ENCODE measurements around the gene TM9SF3. TPM values are rescaled to one million over a fixed set of nuclear protein-coding genes. Genes with fewer than 3 reads are reported as not detected.

Gene TM9SF3
- total RNA-seq, 4 donors from 2014 or later = 52.6 to 65.3 (median 55.6) TPM

DNA sequence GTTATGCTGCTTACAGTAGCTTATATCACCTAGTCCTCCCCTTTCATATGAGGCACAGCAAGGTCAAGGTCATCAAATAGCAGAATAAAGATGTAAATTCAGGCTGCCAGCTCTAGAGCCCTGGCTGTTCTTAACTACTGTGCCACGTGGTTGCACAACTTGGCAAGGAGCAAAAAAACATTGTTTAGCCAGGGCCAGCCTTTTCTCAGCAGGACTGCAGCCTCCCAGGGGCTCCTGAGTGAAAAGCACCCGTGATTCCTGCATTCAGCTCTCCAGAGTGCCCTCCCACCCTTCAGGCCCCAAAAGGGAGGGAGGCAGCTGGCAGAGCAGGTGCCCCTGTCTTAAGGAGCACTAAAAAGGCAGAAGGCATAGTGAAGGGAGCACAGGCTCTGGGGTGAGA lies 31.8 kb upstream of the TM9SF3 start:
- WGBS = 35% methylated on average over 2 of the region's 2 CpGs

GRCh38 chr10:96616961-96617360 lies 30.1 kb upstream of the TM9SF3 start:
- no peak overlapping the region for H3K4me3 ChIP-seq
- no peaks in the 10 kb centered on the region for H3K27me3 ChIP-seq
- peaks cover 16% of the 10 kb centered on the region for H3K4me1 ChIP-seq
- TF ChIP-seq, protein P1, sequence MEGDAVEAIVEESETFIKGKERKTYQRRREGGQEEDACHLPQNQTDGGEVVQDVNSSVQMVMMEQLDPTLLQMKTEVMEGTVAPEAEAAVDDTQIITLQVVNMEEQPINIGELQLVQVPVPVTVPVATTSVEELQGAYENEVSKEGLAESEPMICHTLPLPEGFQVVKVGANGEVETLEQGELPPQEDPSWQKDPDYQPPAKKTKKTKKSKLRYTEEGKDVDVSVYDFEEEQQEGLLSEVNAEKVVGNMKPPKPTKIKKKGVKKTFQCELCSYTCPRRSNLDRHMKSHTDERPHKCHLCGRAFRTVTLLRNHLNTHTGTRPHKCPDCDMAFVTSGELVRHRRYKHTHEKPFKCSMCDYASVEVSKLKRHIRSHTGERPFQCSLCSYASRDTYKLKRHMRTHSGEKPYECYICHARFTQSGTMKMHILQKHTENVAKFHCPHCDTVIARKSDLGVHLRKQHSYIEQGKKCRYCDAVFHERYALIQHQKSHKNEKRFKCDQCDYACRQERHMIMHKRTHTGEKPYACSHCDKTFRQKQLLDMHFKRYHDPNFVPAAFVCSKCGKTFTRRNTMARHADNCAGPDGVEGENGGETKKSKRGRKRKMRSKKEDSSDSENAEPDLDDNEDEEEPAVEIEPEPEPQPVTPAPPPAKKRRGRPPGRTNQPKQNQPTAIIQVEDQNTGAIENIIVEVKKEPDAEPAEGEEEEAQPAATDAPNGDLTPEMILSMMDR (IDR thresholded peaks at IDR 0.05) = no peak
- no peak for TF ChIP-seq POLR2AphosphoS5 (IDR thresholded peaks at IDR 0.05)
- TF ChIP-seq EP300 (IDR thresholded peaks at IDR 0.05) = no peak
- no peak for TF ChIP-seq POLR2A (IDR thresholded peaks at IDR 0.05)
- no peak overlapping the region for H3K27ac ChIP-seq
- H3K9me3 ChIP-seq = no peaks in the 10 kb centered on the region
- DNase-seq (ENCODE audit: low spot score in 2 of 2) = no peak
- WGBS = 91% methylated on average over 4 of the region's 4 CpGs
- H3K36me3 ChIP-seq = no peaks in the 10 kb centered on the region

More for the DNA sequence above, 31.8 kb upstream of the TM9SF3 start:
- H3K4me1 ChIP-seq = peaks cover 16% of the 10 kb centered on the region
- H3K9me3 ChIP-seq = no peaks in the 10 kb centered on the region
- TF ChIP-seq, protein P1 (IDR thresholded peaks at IDR 0.05) = no peak
- TF ChIP-seq POLR2A (IDR thresholded peaks at IDR 0.05) (no peak), EP300 (IDR thresholded peaks at IDR 0.05) (no peak), POLR2AphosphoS5 (IDR thresholded peaks at IDR 0.05) (no peak)
- no peak for DNase-seq (ENCODE audit: low spot score in 2 of 2)
- no peak overlapping the region for H3K27ac ChIP-seq
- no peaks in the 10 kb centered on the region for H3K27me3 ChIP-seq
- H3K4me3 ChIP-seq = no peak overlapping the region
- no peaks in the 10 kb centered on the region for H3K36me3 ChIP-seq

DNA sequence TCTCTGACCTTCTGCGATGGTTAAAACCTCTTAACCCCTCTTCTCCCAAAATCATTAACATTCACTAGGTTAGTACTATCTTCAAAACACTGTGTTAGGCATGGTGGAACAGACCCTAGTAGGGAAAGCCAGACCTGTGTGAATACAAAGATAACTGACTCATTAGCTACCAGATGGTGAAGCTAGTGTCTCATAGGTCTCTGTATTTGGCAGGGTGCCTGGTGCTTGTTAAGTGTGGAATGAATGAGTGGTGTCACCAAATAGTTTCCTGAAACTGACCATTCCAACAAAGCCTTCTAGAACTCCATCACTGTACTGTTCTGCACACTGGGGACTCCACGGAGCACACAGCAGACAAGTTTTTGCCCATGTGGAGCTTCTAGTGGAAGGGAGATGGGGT lies 27.7 kb upstream of the TM9SF3 start:
- no peaks in the 10 kb centered on the region for H3K27me3 ChIP-seq
- no peak overlapping the region for H3K4me3 ChIP-seq
- DNase-seq (ENCODE audit: low spot score in 2 of 2) = no peak
- peaks cover 16% of the 10 kb centered on the region for H3K4me1 ChIP-seq
- TF ChIP-seq, protein P1 (IDR thresholded peaks at IDR 0.05) = no peak
- TF ChIP-seq POLR2AphosphoS5 (IDR thresholded peaks at IDR 0.05) (no peak), EP300 (IDR thresholded peaks at IDR 0.05) (no peak), POLR2A (IDR thresholded peaks at IDR 0.05) (no peak)
- WGBS = 78% methylated on average over 2 of the region's 2 CpGs
- no peak overlapping the region for H3K27ac ChIP-seq
- no peaks in the 10 kb centered on the region for H3K36me3 ChIP-seq
- H3K9me3 ChIP-seq = no peaks in the 10 kb centered on the region

GRCh38 chr10:96613576-96613975 lies 26.8 kb upstream of the TM9SF3 start:
- Histone ChIP-seq H3K4me1 (peaks cover 6% of the 10 kb centered on the region), H3K9me3 (no peaks in the 10 kb centered on the region), H3K27ac (no peak overlapping the region), H3K27me3 (peaks cover under 1% of the 10 kb centered on the region), H3K4me3 (no peak overlapping the region), H3K36me3 (no peaks in the 10 kb centered on the region)
- WGBS = 86% methylated on average over 3 of the region's 3 CpGs
- TF ChIP-seq, protein P1 (IDR thresholded peaks at IDR 0.05) = no peak
- DNase-seq (ENCODE audit: low spot score in 2 of 2) = no peak

DNA sequence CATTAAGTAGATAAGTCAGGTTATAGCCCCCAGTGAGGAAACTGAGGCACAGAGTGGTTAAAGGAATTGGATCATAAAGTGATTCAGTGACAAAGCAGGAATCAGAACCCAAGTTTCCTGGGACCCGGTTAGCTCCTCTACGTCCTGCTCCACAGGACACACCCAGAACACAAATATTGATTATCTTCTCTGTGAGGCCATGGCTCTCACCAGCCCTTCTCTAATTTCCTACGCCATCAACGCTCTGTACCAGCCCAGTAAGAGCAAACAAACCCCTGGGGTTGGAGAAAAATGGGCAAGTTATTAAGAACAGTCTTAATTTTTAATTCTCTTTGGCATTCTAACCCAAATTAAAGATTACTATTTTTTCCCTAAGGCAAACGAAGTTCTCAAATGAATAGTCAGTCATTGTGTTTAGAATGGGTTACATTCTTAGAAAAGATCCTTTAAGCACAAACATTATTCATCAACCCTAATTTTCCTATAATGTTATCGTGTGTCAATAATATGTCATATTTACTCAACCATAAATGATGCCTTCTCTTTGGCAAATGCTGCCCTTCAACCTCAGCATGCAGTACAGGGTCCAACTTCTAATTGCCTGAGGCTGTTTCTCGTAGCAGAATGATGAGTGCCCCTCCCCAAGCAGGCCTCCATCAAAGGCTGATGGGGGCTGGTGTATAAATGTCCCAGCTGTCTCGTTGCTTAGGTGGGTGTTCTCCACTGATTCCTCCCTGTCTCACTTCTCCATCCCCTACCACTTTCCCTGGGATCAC lies 25.4 kb upstream of the TM9SF3 start:
- Histone ChIP-seq H3K4me3 (no peak overlapping the region), H3K4me1 (no peaks in the 10 kb centered on the region), H3K36me3 (no peaks in the 10 kb centered on the region), H3K27ac (no peak overlapping the region), H3K27me3 (peaks cover 3% of the 10 kb centered on the region), H3K9me3 (no peaks in the 10 kb centered on the region)
- no peak for DNase-seq (ENCODE audit: low spot score in 2 of 2)
- 66% methylated on average over 8 of the region's 8 CpGs for WGBS
- no peak for TF ChIP-seq POLR2AphosphoS5 (IDR thresholded peaks at IDR 0.05)
- TF ChIP-seq, protein P1 (IDR thresholded peaks at IDR 0.05) = no peak
- TF ChIP-seq EP300 (IDR thresholded peaks at IDR 0.05) = no peak
- TF ChIP-seq POLR2A (IDR thresholded peaks at IDR 0.05) = no peak

Data from suprapubic skin (tissue), 4 donors.